ENCODE data around the gene S100A4. TPM values are rescaled to one million over a fixed set of nuclear protein-coding genes. Genes with fewer than 3 reads are reported as not detected.
"Not testable (repeated sequence)": the region's sequence is repeated elsewhere in the genome, so short reads cannot be mapped to it uniquely, and the experiment has no call there.

Gene S100A4
- total RNA-seq, 1 donor from 2014 or later, result 165 TPM

DNA sequence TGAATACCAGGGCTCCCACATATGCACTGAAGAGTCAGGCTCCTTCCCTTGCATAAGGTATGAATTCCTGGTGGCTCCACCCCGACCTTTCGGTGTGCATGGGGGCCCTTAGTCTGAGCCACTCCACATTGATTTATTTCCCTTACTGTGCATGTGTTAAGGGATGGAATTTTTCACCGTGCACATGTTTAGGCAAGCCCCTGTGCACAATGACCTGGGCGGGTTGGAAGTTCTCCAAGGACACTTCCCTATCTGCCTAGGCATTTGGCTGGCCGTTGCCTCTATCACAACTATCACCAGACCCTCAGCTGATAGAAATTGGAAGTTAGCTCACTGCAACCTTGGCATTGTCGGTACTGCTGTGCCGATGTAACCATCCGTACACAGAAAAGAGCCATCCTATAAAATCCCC is 19.5 kb downstream of the S100A4 start:
- Histone ChIP-seq H3K9ac (ENCODE audit: low read depth in 1 of 3, low read length in 3 of 3) (no peak overlapping the region), H3K27ac (ENCODE audit: low read depth, low read length) (no peak overlapping the region), H3K36me3 (ENCODE audit: control insufficient read depth in 3 of 3, insufficient read depth in 3 of 3, low read length in 3 of 3) (no peaks in the 10 kb centered on the region), H3K9me3 (ENCODE audit: control insufficient read depth in 3 of 3, low read length in 3 of 3) (no peaks in the 10 kb centered on the region), H3K27me3 (ENCODE audit: control insufficient read depth in 3 of 3, insufficient read depth in 3 of 3, low read length in 3 of 3) (no peaks in the 10 kb centered on the region), H3K4me3 (ENCODE audit: low read length in 3 of 3) (no peak overlapping the region), H3K4me1 (ENCODE audit: control insufficient read depth in 3 of 3, insufficient read depth in 3 of 3, low read length in 3 of 3) (peaks cover 0 to 3% (median 0%) of the 10 kb centered on the region in 3 donors)

DNA sequence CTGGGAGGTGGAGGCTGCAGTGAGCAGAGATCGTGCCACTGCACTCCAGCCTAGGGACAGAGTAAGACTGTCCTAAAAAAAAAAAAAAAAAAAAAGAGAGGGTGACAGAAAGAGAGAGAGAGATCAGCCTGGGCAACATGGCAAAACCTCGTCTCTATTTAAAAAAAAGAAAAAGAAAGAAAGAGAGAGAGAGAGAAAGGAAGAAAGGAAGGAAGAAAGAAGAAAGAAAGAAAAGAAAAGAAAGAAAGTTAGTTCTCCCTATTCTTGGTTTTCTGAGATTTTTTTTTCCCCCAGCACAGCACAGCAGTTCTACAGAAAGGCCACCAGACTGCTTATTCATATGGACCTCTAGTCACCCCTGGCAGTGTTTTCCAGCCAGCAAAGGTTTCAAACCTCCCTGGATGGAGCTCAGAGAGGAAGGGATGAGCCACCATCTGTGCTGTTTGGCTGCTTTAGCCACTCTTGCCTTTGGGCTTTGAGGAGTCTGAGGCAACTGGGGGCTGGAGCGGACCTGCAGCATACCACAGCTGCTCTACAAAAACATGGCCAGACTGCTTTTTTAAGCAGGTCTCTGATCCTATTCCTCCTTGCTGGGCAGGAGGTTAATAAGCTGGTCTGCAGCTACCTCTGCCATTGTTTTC is 20.4 kb downstream of the S100A4 start:
- Histone ChIP-seq H3K4me3 (ENCODE audit: low read length in 3 of 3) (no peak overlapping the region), H3K9ac (ENCODE audit: low read depth in 1 of 3, low read length in 3 of 3) (no peak overlapping the region), H3K27me3 (ENCODE audit: control insufficient read depth in 3 of 3, insufficient read depth in 3 of 3, low read length in 3 of 3) (no peaks in the 10 kb centered on the region), H3K27ac (ENCODE audit: low read depth, low read length) (no peak overlapping the region), H3K4me1 (ENCODE audit: control insufficient read depth in 3 of 3, insufficient read depth in 3 of 3, low read length in 3 of 3) (peaks cover 0 to 3% (median 0%) of the 10 kb centered on the region in 3 donors), H3K36me3 (ENCODE audit: control insufficient read depth in 3 of 3, insufficient read depth in 3 of 3, low read length in 3 of 3) (no peaks in the 10 kb centered on the region), H3K9me3 (ENCODE audit: control insufficient read depth in 3 of 3, low read length in 3 of 3) (no peaks in the 10 kb centered on the region)

DNA sequence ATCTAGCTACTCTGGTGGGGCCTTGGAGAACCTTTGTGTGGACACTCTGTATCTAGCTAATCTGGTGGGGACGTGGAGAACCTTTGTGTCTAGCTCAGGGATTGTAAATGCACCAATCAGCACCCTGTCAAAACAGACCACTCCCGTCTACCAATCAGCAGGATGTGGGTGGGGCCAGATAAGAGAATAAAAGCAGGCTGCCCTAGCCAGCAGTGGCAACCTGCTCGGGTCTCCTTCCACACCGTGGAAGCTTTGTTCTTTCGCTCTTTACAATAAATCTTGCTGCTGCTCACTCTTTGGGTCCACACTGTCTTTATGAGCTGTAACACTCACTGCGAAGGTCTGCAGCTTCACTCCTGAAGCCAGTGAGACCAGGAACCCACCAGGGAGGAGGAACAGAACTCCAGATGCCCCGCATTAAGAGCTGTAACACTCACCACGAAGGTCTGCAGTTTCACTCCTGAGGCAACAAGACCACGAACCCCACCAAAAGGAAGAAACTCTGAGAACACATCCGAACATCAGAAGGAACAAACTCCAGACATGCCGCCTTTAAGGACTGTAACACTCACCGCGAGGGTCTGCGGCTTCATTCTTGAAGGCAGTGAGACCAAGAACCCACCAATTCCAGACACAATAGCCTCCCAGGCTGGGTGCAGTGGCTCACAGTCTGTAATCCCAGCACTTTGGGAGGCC is 23.1 kb downstream of the S100A4 start:
- H3K27ac ChIP-seq (ENCODE audit: low read depth, low read length); H3K4me3 ChIP-seq (ENCODE audit: low read length in 3 of 3); H3K36me3 ChIP-seq (ENCODE audit: control insufficient read depth in 3 of 3, insufficient read depth in 3 of 3, low read length in 3 of 3); H3K9me3 ChIP-seq (ENCODE audit: control insufficient read depth in 3 of 3, low read length in 3 of 3); H3K9ac ChIP-seq (ENCODE audit: low read depth in 1 of 3, low read length in 3 of 3); H3K4me1 ChIP-seq (ENCODE audit: control insufficient read depth in 3 of 3, insufficient read depth in 3 of 3, low read length in 3 of 3); H3K27me3 ChIP-seq (ENCODE audit: control insufficient read depth in 3 of 3, insufficient read depth in 3 of 3, low read length in 3 of 3): not testable (repeated sequence)

DNA sequence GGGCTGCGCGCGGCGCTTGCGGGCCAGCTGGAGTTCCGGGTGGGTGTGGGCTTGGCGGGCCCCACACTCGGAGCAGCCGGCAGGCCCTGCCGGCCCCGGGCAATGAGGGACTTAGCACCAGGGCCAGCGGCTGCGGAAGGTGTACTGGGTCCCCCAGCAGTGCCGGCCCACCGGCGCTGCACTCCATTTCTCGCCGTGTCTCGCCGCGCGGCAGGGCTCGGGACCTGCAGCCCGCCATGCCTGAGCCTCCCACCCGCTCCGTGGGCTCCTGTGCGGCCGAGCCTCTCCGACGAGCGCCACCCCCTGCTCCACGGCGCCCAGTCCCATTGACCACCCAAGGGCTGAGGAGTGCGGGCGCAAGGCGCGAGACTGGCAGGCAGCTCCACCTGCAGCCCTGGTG is 23.8 kb downstream of the S100A4 start:
- not testable (repeated sequence) for H3K9me3 ChIP-seq (ENCODE audit: control insufficient read depth in 3 of 3, low read length in 3 of 3)

DNA sequence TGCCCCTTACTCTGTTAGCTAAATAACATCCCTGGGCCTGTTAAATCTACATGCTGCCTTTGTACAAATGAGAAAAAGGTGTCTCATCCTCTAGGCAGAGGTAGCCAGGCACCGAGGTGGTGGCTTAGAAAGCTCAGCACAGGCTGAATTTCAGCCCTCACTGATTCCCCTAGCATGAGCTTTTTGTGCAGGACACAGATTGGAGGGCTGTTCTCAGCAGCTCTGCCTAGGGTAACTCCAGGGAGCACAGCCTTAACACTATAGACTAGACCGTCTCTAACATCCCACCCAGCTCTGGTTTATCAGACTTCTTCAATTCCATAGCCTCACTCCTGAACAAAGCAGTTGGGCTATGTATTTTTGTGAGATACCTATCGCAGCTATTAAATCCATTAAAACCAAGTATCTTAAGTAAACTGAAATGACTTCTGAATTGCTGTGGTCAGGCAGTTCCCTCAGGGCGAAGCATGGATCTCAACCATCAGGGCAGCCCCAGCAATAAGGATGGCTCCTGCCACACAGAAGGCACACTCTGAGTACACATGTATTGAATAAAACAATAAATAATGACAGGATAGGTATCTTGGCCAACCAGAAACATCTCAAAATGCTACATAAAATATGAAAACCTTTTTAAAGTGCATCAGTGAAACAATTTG is 24.7 kb downstream of the S100A4 start:
- Histone ChIP-seq H3K9ac (ENCODE audit: low read depth in 1 of 3, low read length in 3 of 3) (no peak overlapping the region), H3K36me3 (ENCODE audit: control insufficient read depth in 3 of 3, insufficient read depth in 3 of 3, low read length in 3 of 3) (no peaks in the 10 kb centered on the region), H3K9me3 (ENCODE audit: control insufficient read depth in 3 of 3, low read length in 3 of 3) (no peaks in the 10 kb centered on the region), H3K27ac (ENCODE audit: low read depth, low read length) (no peak overlapping the region), H3K4me1 (ENCODE audit: control insufficient read depth in 3 of 3, insufficient read depth in 3 of 3, low read length in 3 of 3) (peaks cover 0 to 2% (median 0%) of the 10 kb centered on the region in 3 donors), H3K27me3 (ENCODE audit: control insufficient read depth in 3 of 3, insufficient read depth in 3 of 3, low read length in 3 of 3) (no peaks in the 10 kb centered on the region), H3K4me3 (ENCODE audit: low read length in 3 of 3) (no peak overlapping the region)

More for the DNA sequence above, 23.8 kb downstream of the S100A4 start:
- H3K27ac ChIP-seq (ENCODE audit: low read depth, low read length); H3K9ac ChIP-seq (ENCODE audit: low read depth in 1 of 3, low read length in 3 of 3); H3K4me1 ChIP-seq (ENCODE audit: control insufficient read depth in 3 of 3, insufficient read depth in 3 of 3, low read length in 3 of 3); H3K36me3 ChIP-seq (ENCODE audit: control insufficient read depth in 3 of 3, insufficient read depth in 3 of 3, low read length in 3 of 3); H3K4me3 ChIP-seq (ENCODE audit: low read length in 3 of 3); H3K27me3 ChIP-seq (ENCODE audit: control insufficient read depth in 3 of 3, insufficient read depth in 3 of 3, low read length in 3 of 3): not testable (repeated sequence)

DNA sequence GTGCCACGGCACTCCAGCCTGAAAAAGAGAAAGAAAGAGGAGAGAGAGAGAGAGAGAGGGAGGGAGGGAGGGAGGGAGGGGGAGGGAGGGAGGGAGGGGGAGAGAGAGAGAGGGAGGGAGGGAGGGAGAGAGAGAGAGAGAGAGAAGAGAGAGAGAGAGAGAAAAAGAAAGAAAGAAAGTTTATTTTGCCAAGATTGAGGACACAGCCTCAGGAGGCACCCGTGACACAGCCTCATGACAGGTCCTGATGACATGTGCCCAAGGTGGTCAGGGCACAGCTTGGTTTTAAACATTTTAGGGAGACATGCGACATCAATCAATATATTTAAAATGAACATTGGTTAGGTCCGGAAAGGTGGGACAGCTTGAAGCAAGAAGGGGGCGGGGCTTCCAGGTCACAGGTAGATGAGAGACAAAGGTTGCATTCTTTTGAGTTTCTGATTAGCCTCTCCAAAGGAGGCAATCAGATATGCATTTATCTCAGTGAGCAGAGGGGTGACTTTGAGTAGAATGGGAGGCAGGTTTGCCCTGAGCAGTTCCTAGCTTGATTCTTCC is 25.4 kb downstream of the S100A4 start:
- H3K27ac ChIP-seq (ENCODE audit: low read depth, low read length); H3K36me3 ChIP-seq (ENCODE audit: control insufficient read depth in 3 of 3, insufficient read depth in 3 of 3, low read length in 3 of 3); H3K27me3 ChIP-seq (ENCODE audit: control insufficient read depth in 3 of 3, insufficient read depth in 3 of 3, low read length in 3 of 3); H3K4me3 ChIP-seq (ENCODE audit: low read length in 3 of 3); H3K9ac ChIP-seq (ENCODE audit: low read depth in 1 of 3, low read length in 3 of 3); H3K4me1 ChIP-seq (ENCODE audit: control insufficient read depth in 3 of 3, insufficient read depth in 3 of 3, low read length in 3 of 3); H3K9me3 ChIP-seq (ENCODE audit: control insufficient read depth in 3 of 3, low read length in 3 of 3): not testable (repeated sequence)

DNA sequence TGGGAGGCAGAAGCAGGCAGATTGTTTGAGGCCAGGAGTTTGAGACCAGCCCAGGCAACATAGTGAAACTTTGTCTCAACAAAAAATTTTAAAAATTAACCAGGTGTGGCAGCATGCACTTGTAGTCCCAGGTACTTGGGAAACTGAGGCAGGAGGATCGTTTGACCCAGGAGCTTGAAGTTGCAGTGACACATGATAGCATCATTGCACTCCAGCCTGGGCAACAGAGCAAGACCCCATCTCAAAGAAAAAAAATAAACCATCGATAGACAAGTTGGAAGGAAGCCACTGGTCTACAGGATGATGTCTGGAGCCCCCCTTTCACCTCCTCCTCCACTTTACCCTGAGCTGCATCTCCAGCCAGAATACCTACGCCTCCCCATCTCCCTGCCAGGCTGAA is 26.4 kb downstream of the S100A4 start:
- Histone ChIP-seq H3K36me3 (ENCODE audit: control insufficient read depth in 3 of 3, insufficient read depth in 3 of 3, low read length in 3 of 3) (no peaks in the 10 kb centered on the region), H3K27ac (ENCODE audit: low read depth, low read length) (no peak overlapping the region), H3K27me3 (ENCODE audit: control insufficient read depth in 3 of 3, insufficient read depth in 3 of 3, low read length in 3 of 3) (no peaks in the 10 kb centered on the region), H3K9ac (ENCODE audit: low read depth in 1 of 3, low read length in 3 of 3) (no peak overlapping the region), H3K9me3 (ENCODE audit: control insufficient read depth in 3 of 3, low read length in 3 of 3) (no peaks in the 10 kb centered on the region), H3K4me1 (ENCODE audit: control insufficient read depth in 3 of 3, insufficient read depth in 3 of 3, low read length in 3 of 3) (peaks cover 0 to 6% (median 0%) of the 10 kb centered on the region in 3 donors), H3K4me3 (ENCODE audit: low read length in 3 of 3) (no peak overlapping the region)

DNA sequence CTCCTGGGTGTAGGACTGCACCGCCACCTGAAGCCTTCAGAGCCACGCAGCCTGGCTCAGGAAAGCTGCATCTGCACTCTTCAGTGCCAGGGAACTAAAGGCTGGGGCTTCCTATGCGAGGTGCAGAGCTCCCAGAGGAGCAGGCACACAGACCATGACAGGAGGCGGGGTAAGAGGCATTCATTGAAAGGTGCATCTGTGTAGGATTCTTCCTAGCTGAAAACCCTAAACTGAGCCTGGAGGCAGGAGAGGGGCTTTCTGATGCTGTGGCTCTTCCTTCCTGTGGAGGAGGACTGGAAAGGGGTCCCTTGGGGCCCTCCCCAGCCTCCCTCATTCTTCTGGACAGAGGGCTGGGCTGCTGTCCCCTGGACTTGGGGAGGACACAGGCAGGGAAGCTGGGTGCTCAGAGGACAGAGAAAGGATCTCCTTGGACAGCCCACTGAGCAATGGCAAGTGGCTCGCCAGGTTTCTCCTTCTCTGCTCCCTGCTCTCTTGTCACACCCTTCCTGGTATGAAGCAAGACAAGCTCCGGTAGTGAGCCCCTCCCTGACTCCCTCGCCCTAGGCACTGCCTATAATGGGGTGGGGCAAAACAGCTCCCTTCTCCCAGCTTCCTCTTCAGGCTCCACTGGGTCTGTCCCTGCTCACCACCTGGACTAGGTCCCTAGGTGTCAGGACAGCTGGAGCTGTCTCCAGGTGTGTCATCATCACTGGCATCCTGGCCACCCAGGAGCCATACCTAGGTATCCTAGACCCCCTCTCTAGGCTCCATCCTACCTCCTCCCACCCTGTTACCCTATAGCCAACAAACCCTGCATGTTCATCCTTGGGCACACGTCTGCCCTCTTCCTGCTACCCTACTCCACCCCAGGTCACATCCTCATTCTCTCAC is 29.9 kb downstream of the S100A4 start:
- H3K27ac ChIP-seq (ENCODE audit: low read depth, low read length), result no peak overlapping the region

DNA sequence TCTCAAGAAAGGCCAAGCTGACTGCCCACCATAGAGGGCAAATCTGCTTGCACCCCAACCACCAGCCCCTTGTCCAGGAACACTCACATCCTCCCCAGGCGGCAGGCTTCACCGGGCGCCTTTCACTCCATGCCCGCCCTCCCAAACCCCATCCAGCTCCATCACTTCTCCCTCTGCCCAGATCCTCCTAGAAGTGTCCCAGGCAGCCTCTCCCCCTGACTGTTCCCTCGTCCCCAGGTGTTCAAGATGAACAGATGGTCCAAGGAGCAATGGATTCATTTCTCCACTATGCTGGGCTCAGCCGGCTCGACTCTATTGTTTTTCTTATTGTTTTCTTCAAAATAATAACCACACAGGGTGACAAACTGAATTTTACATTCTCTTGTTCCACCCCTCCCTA is 31.9 kb downstream of the S100A4 start:
- Histone ChIP-seq H3K27ac (ENCODE audit: low read depth, low read length) (no peak overlapping the region), H3K4me1 (ENCODE audit: control insufficient read depth in 3 of 3, insufficient read depth in 3 of 3, low read length in 3 of 3) (peaks cover 2 to 13% (median 5%) of the 10 kb centered on the region in 3 donors), H3K36me3 (ENCODE audit: control insufficient read depth in 3 of 3, insufficient read depth in 3 of 3, low read length in 3 of 3) (no peaks in the 10 kb centered on the region), H3K9ac (ENCODE audit: low read depth in 1 of 3, low read length in 3 of 3) (no peak overlapping the region), H3K9me3 (ENCODE audit: control insufficient read depth in 3 of 3, low read length in 3 of 3) (no peaks in the 10 kb centered on the region), H3K27me3 (ENCODE audit: control insufficient read depth in 3 of 3, insufficient read depth in 3 of 3, low read length in 3 of 3) (no peaks in the 10 kb centered on the region), H3K4me3 (ENCODE audit: low read length in 3 of 3) (no peak overlapping the region)

More for the DNA sequence above, 29.9 kb downstream of the S100A4 start:
- Histone ChIP-seq H3K4me1 (ENCODE audit: control insufficient read depth in 3 of 3, insufficient read depth in 3 of 3, low read length in 3 of 3) (peaks cover 2 to 12% (median 4%) of the 10 kb centered on the region in 3 donors), H3K36me3 (ENCODE audit: control insufficient read depth in 3 of 3, insufficient read depth in 3 of 3, low read length in 3 of 3) (no peaks in the 10 kb centered on the region), H3K9ac (ENCODE audit: low read depth in 1 of 3, low read length in 3 of 3) (no peak overlapping the region), H3K4me3 (ENCODE audit: low read length in 3 of 3) (no peak overlapping the region), H3K9me3 (ENCODE audit: control insufficient read depth in 3 of 3, low read length in 3 of 3) (no peaks in the 10 kb centered on the region), H3K27me3 (ENCODE audit: control insufficient read depth in 3 of 3, insufficient read depth in 3 of 3, low read length in 3 of 3) (no peaks in the 10 kb centered on the region)
